WERI-Rb-1 (cell line): ENCODE measurements around the gene MON1B.
"Not testable (repeated sequence)": the region's sequence is repeated elsewhere in the genome, so short reads cannot be mapped to it uniquely, and the experiment has no call there.

Experiments
- DNase-seq: peaks from one replicate; pipeline ENCODE4 v3.0.0-alpha.2; 2020
- H3K27ac ChIP-seq: fragments of 250-450 bp; sonication (Bioruptor Pico); 2 replicates; pipeline ENCODE4 v1.5.1; 2020; ENCODE audit warnings: mild to moderate bottlenecking, moderate library complexity
- H3K27me3 ChIP-seq: fragments of 250-450 bp; sonication (Bioruptor Pico); 2 replicates; pipeline ENCODE4 v1.5.1; 2021; ENCODE audit warnings: mild to moderate bottlenecking, low read depth, moderate library complexity; ENCODE audit not compliant: insufficient read depth, severe bottlenecking
- H3K36me3 ChIP-seq: fragments of 250-450 bp; sonication (Bioruptor Pico); 2 replicates; pipeline ENCODE4 v1.5.1; 2020; ENCODE audit warnings: mild to moderate bottlenecking, moderate library complexity
- H3K4me3 ChIP-seq: 2 replicates; pipeline ENCODE4 v1.5.1; 2011; ENCODE audit warnings: low read depth, mild to moderate bottlenecking, control low read depth, low read length
- H3K9me3 ChIP-seq: fragments of 250-450 bp; sonication (Bioruptor Pico); 2 replicates; pipeline ENCODE4 v1.5.1; 2021; ENCODE audit warnings: mild to moderate bottlenecking, moderate library complexity; ENCODE audit not compliant: severe bottlenecking
- CTCF ChIP-seq: IDR thresholded peaks from 2 replicates; pipeline ENCODE4 v1.5.1; 2011; ENCODE audit warnings: low read depth, mild to moderate bottlenecking, control low read depth, inconsistent platforms, low read length

The MON1B gene

GRCh38 chr16:77171745-77172635 is 19.0 kb upstream of the MON1B start:
- Histone ChIP-seq H3K9me3 (no peaks in the 10 kb centered on the region), H3K4me3 (no peak overlapping the region), H3K27ac (no peak overlapping the region), H3K27me3 (no peaks in the 10 kb centered on the region), H3K36me3 (no peaks in the 10 kb centered on the region)
- peak; percentile 31 for DNase-seq
- TF ChIP-seq CTCF: peak; percentile 43; the same call in 1 of the 2 replicates

- Histone ChIP-seq H3K9me3 (no peaks in the 10 kb centered on the region), H3K27ac (no peak overlapping the region), H3K36me3 (no peaks in the 10 kb centered on the region), H3K4me3 (no peak overlapping the region), H3K27me3 (no peaks in the 10 kb centered on the region)
- TF ChIP-seq CTCF: no peak
- DNase-seq: no peak
These were observed 18.0 kb upstream of the MON1B start for GRCh38 chr16:77172951-77173350.

- no peak for TF ChIP-seq CTCF
- Histone ChIP-seq H3K27me3 (no peaks in the 10 kb centered on the region), H3K36me3 (no peaks in the 10 kb centered on the region), H3K27ac (no peak overlapping the region), H3K9me3 (no peaks in the 10 kb centered on the region), H3K4me3 (no peak overlapping the region)
- DNase-seq: no peak
These were observed 7.9 kb upstream of the MON1B start for GRCh38 chr16:77183137-77183536.

GRCh38 chr16:77186298-77186697 is 4.7 kb upstream of the MON1B start:
- DNase-seq, H3K4me3 ChIP-seq, H3K27me3 ChIP-seq, H3K36me3 ChIP-seq, H3K9me3 ChIP-seq, H3K27ac ChIP-seq: not testable (repeated sequence)

GRCh38 chr16:77190190-77190477 is 856 bp upstream of the MON1B start:
- no peak for DNase-seq
- TF ChIP-seq CTCF: no peak
- Histone ChIP-seq H3K9me3 (no peaks in the 10 kb centered on the region), H3K27me3 (no peaks in the 10 kb centered on the region), H3K36me3 (peaks cover 20% of the 10 kb centered on the region), H3K27ac (peak overlapping the region; percentile 92), H3K4me3 (peak overlapping the region; percentile 96)

- Histone ChIP-seq H3K4me3 (peak overlapping the region; percentile 96), H3K27ac (peak overlapping the region; percentile 92)
- no peak for TF ChIP-seq CTCF
These were observed 424 bp downstream of the MON1B start for GRCh38 chr16:77191259-77191969.

More at GRCh38 chr16:77191259-77191969, 424 bp downstream of the MON1B start:
- H3K36me3 ChIP-seq: peaks cover 30% of the 10 kb centered on the region
- no peak for DNase-seq
- H3K27me3 ChIP-seq: no peaks in the 10 kb centered on the region
- H3K9me3 ChIP-seq: no peaks in the 10 kb centered on the region
